Measurements from ENCODE around the gene HEXD.

- TF ChIP-seq CTCF (IDR thresholded peaks at IDR 0.05) = no peak
- no peak for TF ChIP-seq POLR2A (IDR thresholded peaks at IDR 0.05)
These were observed 43.8 kb downstream of the HEXD start for GRCh38 chr17:82461827-82462524.

All from vagina (tissue), 2 donors.